NCI-H2107 treated with DMSO at 0.1 percent for 48 hours (cell line): ENCODE data around the gene GAST.

ENCODE experiments used
- DNase-seq: peaks from one replicate; lab custom pipeline; 2025; ENCODE audit not compliant: unreplicated experiment; lab: John Stamatoyannopoulos, UW

The GAST gene

DNA sequence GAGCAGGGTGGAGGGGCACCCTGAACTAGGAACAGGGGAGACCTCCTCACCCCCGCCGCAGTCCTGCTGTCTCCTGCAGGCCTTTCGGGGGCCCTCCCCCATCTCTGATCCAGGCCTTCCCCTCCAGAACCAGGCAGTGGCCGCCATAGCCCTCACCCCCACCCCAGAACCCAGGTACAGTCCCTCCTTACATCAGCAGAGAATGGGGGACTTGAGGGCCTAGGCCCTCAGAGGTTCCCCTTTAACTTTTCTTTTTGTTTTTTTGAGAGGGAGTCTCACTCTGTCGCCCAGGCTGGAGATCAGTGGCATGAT is 26.6 kb downstream of the GAST start:
- no peak for DNase-seq

DNA sequence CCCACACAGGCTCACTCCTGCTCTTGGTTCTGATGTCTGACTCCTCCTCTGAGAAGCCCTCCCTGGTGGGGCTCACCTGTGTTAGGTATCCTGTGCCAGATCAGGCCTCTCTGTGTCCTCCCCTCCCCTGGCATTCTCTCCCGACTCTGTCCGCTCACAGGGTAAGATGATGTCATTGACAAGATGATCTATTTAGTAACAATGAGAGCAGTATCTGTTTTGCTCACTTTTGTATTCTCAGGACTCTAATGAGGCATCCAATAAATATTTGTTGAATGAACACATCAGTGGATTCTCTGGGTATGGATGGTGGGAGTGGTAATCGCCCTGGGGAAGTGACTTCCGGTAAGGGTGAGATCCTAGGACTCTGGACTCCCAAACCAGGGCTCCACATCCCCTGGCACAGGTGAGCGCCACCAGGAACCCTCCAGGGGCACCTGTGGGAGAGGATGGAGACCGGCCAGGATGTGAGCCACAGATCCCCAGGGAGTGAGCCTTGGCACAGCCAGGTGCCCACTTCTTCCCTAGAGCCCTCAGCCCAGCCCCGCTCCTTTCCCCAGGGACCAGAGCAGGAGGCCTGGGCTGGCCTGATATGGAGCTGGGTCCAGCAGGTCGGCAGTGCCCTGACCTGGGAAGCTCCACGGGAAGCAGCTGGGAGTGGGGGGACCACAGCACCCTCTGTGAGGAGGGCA is 27.7 kb downstream of the GAST start:
- DNase-seq = peak; percentile 71

DNA sequence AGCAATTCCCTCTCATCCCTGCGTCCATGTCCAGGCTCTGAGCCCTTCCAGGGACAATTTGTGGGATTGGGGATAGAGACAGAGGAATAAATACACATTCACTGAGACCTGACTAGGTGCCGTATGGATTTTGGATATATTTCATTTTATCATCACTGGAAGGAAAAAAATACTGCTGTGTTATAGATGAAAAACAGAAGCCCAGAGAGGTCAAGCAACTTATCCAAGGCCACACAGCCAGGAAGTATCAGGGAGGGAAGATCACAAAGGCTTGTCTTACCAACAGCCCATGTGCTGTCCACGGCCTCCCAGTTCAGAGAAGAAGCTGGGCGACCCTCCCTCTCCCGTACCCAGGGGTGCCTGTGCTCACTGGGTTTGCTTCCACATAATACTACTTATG is 28.4 kb downstream of the GAST start:
- no peak for DNase-seq

DNA sequence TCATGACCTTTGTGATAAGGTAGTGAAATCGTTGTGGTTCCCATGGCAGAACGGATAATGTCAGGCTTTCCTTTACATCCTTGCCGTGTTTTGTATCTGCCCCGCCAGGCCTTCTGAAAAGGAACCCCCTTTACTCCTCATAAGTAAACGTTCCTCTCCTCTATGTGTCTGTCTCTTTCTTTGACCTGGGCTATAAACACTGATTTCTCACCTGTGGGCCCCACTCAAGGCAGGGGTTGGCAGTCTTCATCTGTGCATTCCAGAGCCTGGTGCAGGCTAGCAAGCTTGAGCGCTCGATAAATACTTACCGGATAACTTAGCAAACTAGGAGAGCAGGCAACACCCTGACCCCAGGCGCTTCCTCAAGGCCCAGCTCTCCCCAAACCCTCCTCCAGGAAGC is 29.6 kb downstream of the GAST start:
- no peak for DNase-seq

DNA sequence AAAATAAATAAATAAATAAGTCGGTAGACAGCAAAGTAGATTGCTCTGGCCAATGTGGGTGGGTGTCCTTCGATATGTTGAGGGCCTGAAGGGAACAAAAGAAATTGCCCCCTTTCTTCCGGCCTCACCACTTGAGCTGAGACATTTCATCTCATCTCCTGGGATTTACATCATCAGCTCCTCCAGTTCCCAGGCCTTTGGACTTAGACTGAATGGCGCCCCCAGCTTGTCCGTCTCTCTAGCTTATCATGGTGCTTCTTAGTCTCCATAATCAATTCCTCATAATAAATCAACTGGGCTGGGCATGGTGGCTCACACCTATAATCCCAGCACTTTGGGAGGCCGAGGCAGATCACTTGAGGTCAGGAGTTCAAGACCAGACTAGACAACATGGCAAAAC is 36.1 kb downstream of the GAST start:
- no peak for DNase-seq

DNA sequence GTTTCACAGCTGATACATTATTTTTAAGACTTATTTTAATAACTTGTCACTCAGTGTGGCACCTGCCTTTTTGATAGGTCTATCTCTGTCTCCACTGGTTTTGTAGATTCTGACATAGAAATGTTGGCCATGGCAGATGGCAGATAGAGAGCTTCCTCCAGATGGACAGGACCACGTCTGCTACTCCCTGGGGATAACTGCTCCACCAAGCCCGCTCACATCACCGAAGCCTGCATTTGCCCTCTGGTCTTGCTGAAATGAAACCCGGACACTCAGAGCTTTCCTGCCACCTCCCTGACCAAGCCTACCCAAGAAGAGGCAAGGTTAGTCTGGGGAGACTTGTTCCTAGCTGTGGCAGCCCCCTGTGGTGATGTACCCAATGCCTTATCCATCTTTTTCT is 38.7 kb downstream of the GAST start:
- DNase-seq = no peak

DNA sequence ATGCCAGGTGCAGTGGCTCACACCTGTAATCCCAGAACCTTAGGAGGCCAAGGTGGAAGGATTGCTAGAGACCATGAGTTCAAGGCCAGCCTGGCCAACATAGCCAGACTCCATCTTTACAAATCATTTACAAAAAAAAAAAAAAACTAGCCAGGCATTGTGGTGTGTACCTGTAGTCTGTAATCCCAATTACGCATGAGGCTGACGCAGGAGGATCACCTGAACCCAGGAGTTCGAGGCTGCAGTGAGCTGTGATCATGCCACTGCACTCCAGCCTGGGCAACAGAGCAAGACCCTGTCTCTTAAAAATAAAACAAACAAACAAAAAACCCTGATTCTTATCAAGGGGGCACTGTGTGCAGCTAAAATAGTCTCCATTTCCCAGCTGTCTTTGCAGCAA is 39.2 kb downstream of the GAST start:
- no peak for DNase-seq

DNA sequence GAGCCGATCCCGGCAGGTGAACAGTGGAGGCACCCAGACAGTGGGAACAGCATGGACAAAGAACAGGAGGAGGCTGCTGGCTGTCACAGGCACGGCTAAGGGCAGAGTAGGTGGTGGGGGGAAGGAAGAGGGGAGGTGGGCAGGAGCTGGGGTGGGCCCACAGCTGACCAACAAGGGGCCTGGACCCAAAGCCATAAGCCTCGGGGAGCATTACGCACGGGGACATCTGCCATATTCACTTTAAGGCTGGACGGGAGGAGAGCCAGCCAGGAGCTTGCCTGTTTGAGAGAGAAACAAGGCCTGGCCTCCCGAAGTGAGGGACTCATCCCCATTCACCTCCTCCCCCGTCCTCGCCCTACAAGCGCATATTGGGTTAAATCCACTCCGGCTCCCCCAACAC is 41.9 kb downstream of the GAST start:
- DNase-seq = no peak

DNA sequence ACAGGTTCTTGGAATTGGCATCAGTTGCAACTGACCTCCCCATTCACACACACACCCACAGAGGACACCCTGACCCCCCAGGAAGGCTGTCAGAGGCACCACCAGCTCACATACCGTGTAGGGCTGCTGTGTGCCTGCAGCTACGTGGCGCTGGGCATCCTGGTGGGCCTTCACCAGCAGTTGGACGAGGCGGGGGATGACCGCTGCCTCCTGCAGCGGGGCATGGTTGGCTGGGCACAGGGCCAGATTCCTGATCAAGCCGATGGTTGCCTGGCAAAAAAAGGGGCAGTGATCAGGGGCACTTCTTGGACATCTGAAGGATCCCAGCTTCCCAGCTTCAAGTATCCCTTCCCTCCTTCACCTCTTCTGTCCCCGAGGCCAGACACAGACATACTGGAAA is 46.5 kb downstream of the GAST start:
- DNase-seq = no peak

DNA sequence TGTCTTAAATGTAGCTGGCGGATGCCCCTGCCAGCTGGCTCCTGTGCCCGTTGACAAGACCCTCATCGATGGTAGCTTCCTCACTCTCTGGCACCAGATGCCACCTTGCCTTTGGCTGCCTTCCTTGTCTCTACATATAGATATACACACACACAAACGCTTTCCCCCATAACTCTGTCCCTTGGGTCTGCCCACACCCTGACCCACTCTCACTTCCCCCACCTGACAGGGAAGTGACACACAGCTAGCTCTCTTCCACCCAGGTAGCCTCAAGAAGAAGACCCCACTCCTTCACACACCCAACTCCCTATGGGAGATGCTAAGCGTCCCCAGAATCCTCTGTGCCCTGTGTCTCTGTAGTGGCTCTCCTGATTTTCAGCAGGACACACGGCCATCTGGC is 48.7 kb downstream of the GAST start:
- no peak for DNase-seq

DNA sequence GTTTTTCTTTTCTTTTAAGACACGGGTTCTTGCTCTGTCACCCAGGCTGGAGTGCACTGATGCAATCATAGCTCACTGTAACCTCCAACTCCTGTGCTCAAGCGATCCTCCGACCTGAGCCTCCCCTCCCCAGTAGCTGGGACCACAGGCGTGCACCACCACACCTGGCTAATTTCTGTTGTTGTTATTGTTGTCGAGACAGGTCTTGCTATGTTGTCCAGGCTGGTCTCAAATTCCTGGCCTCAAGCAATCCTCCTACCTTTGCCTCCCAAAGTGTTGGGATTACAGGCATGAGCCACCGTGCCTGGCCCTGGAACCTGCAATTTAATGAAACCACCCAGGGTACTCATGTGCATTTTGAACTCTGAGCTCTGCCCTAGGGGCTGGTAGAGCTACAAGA is 50.3 kb downstream of the GAST start:
- DNase-seq = no peak

DNA sequence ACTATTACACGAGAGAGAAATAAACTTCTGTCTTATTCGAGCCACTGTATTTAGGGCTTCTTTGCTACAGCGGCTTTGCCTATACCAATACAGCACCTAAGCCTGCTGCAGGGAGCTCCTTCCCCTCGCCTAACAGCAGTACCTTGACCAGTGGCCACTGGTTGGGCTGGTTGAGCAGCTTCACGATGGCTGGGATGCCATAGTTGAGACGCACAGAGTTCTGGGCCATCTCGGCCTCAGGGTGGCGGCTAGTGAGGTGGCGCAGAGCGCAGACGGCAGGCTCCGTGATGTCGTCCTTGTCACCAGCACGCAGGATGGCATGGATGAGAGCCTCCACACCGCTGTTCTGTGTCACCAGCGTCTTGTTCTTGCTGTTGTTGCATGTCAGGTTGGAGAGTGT is 50.7 kb downstream of the GAST start:
- DNase-seq = no peak

DNA sequence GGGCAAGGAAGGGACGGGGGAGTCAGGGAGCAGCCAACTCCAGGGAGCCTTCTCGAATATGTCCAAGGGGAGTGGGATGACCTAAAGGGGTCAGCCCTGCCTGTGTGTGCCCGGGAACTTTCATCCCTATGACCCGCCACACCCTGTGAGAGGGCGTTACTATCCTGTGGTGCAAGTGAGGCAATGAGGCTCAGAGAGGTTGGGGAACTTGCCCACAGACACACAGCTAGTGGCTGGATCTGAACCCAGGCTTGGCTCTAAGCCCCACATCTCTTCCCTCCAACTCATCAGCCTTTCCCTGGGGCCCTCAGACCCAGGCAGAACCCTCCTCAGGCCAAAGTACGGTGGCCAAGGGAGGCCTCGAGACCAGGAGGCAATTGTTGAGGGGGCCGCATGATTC is 51.2 kb downstream of the GAST start:
- DNase-seq = no peak
